GM03348 (cell line): ENCODE data around the gene KAZN.
"Not testable (repeated sequence)": the region's sequence is repeated elsewhere in the genome, so short reads cannot be mapped to it uniquely, and the experiment has no call there.

Experiments
- DNase-seq: peaks from one replicate; pipeline ENCODE4 v3.0.0; 2012; ENCODE audit warnings: low spot score

The KAZN gene

DNA sequence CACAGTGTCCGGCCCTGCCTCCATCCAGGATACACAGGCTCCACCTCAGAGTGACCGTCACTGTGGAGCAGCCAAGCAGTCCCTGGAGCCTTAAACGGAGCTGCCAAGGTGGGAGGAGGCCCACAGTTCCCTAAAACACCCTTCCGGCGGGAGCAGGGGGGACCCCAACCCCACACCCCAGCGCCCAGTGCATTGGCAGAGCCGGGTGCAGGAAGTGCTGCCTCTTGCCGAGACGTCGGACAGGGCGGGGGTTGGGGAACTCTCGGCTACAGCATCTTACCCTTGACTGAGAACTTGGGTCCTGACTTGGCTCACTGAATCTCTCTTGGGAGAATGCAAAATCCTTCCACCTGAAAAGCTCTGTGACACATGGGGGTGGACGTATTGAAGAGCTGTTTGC, 516.4 kb downstream of the KAZN start:
- no peak for DNase-seq

DNA sequence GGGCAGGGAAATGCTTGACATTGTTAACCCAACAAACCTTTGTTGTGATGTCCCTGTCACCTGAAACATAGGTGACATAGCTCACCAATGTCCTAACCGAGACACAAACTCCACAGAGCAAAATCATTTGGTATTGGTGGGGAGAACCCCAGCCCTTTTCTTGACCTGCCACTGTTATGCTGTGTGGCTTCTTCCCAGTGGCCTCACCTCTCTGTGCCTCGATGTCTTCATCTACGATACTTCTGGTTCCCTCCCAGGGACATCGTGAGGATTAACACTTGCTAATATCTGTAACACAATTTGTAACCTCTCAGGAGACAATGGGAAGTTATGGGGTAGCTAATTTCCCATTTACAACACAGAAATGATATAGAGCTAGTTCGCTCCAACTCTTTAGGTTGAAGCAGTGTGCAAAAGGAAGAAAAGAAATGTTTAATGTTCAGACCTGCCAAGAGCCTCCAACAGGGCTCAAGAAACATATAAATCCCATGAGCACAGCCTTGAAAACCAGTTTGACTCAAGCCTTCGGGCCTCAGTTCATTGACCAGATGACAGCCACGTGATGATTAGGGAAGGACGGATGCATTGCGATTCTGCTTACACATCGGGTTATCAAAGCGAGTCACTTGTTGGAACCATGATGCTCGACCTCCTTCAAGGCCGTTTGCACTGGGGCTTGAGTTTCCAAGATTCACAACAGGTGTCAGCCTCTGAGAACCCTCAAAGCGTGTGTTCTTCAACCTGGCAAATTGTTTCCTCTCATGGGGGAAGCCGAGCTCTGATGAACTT, 517.3 kb downstream of the KAZN start:
- no peak for DNase-seq

DNA sequence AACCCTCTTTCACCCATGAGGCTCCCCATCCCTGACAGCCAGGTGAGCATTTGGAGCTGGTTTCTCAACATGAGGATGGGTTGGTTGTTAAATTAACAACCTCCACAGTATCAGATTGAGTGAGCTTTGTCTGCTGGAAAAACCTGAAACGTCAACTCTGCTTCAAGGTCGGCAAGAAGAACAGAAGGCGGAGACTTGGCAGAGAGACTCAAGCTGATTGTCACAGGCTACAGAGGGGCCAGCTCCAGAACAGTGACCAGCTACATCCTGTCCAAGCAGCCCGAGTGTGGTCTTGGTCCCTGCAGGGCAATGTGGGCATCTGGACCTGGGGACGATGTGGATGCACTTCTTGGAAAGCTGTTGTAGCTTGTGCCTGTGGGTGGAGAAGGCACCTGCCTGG, 518.5 kb downstream of the KAZN start:
- no peak for DNase-seq

DNA sequence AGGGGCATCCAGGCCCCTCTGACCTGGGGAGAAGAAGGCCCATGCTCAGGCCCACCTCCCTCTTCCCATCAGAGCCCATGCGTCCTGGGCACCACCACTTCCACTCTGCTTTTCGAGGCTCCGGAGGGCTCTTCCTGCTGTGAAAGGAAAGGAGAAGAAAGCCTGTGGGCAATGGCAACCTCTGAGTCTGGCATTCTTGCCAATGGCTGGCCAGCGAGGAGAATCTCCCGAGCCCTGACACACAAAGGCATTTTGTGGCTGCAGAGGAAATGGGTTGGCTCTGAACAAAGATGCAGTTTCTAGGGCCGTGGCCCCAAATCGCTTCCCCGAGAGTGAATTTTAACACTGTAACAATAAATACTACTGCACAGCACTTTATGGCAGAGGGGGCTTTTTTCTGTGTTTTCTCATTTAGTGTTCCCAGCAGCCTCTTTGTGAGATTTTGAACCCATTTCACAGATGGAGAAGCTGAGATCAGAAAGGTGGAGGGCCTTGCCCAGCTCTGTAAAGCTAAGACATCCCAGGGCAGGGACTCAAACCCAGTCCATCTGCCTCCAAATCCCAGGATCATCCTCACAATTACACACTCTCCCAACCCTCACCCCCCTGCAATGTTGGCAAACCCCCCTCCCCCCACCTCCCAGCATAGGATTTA, 519.3 kb downstream of the KAZN start:
- DNase-seq: no peak

DNA sequence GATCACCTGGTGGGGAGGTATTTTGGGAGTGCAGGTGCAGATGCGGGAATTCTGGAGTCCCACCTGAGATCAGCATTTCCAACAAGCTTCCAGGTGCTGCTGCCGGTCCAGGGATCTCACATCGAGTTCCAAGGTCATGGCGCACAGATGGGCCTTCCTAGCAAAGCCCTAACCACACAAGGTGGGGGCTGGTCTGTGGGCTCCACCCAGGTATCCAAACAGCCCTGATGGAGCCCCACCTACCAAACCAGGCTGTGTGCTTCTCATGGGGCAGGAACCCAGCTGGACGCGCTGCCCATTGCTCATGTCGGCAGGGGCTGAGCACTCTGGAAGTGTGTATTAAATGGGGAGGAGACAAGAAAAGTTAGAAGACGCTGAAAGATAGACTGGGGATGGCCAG, 520.1 kb downstream of the KAZN start:
- DNase-seq: no peak

DNA sequence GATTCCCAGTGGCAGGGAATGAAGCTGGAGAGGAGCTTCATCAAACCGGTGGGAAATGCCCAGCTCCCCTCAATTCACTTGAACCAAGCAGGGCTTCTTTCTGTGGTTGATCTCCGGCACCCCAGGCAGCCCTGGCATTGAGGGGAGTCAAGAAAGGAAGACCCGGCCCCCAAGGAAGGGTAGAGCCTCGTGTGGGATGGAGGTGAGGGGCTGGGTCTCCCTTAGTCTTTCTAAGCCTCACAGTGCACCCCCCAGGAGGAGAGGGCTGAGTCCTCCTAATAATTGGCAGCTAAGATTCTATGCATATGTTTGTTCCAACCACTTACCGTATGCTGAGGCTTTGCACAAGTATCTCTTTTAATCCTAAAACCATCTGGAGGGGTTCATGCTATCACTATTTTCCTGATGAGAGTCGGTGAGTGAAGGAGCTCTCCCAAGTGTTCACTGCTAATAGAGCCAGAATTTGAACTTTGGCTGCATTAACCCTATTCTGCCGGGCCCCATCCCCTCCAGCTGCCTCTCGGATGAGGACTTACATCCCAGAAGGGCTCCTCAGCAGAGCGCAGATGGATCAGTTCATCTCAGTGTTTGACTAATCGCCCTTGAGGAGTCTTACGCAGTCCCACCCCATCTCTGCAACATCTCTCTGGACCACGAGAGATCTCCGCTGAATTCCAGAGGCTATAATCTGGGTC, 521.9 kb downstream of the KAZN start:
- no peak for DNase-seq

DNA sequence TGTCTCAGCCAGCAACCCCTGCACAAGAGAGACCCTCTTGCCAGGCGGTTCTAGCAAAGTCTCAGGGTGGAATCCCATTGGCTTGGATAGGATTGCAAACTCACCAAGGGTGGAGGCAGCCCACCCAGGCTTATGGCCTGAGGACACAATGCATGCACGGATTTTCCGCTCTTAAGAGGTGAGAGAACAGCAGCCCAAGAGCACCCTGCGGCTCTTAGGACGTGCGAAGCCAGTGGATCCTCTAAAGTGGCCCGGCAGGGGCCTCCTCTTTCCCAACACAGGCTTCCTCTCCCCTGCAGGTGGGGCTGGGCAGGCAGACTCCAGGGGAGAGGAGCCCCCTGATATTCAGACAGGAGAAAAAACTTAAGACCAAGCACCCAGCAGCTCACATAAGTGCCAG, 523.8 kb downstream of the KAZN start:
- DNase-seq: no peak

DNA sequence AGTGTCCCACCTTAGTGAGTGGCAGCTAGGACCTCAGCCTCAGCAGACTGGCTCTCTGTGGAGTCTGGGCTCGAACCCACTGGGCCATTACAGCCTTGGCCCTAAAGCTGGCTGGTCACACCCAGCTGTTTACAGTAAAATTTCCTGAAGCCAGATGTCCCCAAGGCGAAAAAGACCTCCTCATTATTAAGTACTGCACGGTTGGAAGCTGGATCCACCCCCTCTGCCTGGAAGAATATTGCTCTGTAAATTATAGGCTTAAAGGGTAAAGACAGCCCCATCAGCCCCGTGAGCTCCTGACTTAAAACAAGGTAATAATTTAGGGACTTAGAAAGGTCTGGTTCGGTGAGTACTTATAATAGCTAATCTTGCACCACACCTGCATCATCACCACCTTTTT, 524.8 kb downstream of the KAZN start:
- DNase-seq: no peak

DNA sequence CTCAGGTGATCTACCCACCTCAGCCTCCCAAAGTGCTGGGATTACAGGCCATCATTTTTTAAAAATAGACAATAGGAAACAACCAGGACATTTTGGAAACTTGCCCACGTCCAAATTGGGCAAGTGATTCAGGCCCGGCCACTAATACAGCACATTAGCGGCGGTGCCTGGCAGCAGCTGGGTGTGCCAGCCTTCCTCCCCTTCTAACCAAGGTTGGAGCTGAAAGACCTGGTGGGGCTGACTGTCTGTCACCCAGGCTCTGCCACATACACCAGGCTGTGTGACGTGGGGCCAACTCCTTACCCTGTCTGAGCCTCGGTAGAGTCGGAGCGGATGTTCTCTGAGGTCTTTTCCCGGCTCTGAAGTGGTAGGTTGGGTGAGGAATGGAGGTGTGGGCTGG, 525.4 kb downstream of the KAZN start:
- DNase-seq: no peak

DNA sequence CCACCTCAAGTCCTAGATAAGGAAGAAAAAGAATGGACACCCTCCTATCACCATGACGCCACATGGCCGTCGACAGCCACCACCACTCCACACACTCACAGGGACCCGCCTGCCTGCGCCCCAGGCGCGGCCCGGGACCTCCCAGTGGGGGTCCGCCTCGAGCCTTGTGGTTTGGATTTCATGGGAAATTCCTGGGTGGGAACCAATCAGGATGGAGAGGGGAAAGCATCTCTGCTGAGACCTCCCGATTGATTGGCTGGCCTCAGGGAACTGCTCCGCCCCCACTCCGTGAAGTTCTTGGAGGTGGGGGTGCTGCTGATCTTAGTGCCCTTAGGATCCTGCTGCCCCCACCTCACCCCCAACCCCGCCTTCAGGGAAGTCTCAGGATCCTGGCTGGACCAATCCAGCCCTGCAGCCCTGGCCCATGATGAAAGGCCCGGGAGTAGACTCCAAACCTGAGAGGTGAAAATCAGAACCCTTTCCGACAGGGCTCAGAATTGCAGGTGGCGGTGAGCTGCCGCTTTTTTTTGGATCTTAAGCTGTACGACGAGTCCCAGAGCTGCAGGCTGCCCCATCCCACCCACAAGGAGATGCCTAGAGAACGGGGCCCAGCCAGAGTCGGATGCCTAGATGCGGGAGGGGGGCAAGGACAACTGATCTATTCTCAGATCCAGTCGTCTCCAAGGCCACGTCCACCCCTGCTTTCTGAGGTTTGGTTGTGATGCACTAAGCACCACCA, 526.0 kb downstream of the KAZN start:
- no peak for DNase-seq

DNA sequence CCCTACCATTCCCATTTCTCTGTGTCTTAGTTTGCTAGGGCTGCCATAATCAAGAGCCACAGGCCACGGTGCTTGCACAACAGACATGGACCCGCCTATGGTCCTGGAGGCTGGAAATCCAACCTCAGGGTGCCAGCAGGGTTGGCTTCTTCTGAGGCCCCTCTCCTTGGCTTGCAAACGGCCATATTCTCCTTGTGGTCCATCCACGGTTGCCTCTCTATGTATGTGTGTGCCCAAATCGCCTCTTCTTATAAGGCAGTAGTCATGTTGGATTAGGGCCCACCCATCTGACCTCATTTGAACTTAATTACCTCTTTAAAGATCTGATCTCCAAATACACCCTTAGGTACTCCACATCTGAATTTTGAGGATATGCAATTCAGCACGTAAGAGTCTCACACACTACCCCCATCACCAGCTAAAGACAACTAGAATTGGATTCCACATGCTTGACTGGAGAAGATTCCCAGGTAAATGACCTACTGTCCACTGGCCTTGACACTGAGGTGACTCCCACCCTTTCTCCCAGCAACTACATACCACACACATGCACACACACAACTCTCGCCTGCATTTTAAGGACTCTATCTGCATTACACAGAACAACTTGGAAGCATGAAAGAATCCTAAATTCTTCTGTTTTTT, 526.7 kb downstream of the KAZN start:
- no peak for DNase-seq

DNA sequence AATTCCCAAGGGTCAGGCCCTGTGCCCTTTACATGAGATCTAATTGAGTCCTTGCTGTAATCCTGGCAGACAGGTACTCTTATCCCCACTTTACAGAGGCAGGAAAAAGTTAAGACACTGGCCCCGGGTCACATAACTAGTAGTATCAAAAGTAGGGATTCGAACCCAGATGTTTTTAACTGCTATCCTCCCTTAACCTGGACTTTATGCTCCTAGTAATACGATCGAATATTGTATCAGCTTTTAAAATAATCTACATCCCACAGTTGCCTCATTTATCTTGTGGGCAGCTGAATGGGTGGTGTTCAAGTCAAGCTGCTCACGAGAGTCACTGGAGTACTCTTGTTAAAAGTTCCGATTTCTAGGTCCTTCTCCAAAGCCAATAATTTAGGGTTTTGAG, 529.6 kb downstream of the KAZN start:
- DNase-seq: no peak

DNA sequence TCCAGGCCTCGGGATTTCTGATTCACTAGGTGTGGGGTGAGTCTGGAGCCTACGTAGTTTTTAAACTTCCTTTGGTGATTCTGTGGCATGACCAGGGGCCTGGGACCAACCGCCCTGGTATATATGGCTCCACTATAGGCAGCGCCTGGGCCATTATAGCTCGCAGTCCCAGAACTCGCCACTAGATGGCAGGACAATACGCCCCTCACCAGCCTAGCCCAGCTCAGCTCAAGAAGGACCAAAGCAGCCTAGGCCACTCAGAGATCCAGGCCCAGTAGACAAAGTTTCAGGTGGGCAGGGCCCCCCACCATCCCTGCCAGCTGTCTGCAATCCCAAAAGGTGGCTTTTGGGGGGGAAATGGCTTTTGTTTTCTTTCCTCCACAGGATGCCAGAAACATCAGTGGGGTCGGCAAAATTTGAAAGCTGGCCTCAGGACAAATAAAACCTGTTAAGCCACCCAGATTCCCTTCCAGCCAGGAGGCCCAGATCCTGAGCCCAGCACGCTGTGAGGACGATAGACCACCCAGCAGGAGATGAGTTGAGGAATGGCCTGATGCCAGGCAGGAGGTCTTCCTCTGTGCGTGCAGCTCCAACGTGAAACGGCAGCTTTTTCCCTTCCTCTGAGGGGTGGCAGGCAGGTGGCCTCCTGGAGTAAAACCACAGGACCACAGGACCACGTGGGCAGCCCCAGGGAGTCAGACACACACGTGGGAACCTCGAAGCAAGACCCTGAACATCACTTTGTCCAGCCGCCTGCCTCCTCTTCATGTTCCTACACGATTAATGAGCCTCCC, 530.2 kb downstream of the KAZN start:
- DNase-seq: peak; percentile 90

DNA sequence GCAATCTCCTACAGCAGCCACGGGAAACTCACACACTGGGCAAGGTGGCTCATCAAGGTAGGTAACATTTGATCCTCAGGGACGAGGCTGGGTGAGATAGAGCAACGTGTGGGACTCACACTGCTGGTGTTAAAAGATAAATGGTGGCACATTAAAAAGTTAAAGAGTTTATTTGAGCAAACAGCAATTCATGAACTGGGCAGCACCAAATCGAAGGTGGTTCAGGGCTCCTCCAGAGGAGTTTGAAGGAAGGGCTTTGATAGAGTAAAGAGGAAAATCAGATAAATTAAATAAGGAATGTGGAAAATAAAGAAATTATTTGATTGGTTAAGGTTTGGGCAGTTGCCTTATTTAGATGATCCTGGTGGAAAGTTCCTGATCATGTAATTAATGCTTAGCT, 531.5 kb downstream of the KAZN start:
- no peak for DNase-seq

DNA sequence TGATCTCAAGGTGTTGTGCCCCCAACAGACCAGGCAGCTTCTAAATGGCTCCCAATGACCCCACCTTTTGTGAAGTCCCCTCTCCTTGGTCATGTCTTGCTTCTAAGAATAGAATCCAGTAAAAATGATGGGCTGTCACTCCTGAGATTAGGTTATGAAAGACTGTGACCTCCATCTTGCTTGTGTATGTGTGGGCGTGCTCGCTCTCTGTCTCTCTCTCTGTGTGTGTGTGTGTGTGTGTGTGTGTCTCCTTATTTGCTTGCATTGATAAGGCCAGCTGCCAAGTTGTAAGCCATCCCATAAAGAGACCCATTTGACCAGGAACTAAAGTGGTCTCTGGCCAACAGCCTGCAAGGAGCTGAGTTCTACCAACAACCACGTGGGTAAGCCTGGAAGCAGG, 532.1 kb downstream of the KAZN start:
- no peak for DNase-seq

DNA sequence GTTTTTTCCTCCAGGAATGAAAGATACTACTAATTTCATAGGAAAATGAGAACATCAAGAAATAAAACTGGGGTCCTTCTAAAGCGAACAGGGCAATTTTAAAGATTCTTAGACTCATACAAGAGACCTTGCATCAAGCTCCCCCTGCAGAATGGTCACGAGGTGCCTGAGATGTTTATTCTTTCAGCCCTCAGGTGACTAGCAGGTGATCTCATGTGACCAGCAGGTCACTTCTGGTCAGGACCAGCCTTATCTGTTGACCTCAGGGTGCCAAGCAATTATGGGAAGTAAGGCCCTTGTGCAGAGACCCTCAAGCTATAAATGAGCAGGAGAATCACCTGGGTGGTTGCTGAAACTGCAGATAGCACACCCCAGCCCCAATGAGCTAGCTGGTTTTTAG, 534.5 kb downstream of the KAZN start:
- no peak for DNase-seq

DNA sequence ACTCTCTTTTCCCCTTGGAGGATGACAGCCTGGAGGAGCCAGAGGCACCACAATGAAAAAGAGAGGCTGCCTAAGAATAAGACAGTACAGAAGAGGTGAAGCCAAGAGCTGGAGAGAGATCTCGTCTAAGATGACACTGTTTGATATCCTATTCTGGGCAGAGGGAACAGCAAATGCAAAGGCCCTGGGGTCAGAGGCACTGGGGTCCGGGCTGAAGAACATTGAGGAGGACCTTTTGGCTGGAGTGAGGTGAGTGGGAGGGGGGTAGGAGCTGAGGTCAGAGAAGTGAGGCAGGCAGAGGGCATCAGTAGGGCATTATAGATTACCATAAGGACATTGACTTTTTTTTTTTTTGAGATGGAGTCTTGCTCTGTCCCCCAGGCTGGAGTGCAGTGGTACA, 535.8 kb downstream of the KAZN start:
- DNase-seq: no peak

DNA sequence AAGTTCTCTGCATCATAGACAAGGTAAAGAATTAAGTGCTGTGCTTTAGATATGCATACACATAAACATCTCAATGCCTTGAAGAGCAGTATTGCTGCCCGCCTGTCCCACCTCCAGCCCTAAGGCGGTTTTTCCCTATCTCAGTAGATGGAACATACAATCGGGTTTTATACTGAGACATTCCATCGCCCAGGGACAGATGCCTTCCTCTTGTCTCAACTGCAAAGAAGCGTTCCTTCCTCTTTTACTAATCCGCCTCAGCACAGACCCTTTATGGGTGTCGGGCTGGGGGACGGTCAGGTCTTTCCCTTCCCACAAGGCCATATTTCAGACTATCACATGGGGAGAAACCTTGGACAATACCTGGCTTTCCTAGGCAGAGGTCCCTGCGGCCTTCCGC, 537.1 kb downstream of the KAZN start:
- DNase-seq: not testable (repeated sequence)

DNA sequence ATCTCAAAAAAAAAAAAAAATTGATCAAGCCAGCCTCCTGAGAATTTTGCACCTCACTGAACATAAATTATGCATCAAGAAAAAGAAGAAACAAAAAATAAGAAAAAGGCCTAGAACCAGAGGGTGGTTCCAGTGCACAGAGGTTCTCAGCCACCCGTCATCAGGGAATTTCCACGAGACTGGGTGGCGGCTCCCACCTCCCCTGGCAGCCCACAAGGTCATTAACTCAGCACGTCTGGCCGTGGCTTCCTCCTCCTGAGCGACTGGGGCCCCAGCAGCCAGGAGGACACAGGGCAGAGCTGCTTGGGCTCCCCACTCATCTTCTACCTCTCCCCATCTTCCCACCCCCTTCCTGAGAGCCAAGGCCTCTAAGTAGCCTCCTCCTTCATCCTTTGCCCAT, 539.3 kb downstream of the KAZN start:
- no peak for DNase-seq

DNA sequence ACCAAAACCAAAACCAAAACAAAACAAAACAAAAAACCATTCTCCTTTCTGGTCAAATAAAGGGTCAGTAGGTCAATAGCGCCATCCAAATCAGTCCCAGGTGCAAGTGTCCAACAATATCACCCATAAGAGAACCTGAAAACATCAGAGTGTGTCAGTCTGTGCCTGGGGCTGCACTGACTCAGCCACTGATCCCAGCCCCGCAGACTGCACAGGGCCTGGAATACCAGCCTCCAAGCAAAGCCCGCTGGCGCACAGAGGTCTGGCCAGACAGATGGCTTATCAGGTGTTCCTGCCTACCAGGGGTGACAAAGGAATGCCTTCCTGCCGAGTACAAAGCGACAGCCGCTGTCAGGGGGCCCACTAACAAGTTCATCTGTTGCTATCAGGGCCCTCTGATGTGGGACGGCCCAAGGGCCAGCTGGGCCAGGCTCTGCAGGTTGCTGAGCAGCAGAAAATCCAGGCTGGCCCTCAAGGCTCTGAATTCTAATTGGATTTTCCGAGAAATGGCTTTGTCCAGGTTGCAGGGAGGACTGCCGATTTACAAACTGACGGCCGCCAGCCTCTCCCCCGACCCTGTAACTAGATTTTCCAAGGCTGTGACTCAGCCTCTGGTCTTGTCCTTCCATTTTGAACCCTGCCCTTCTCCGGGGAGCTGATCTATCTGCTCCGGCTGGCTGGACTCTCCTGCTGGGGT, 541.3 kb downstream of the KAZN start:
- DNase-seq: no peak
